Neural progenitor cell (in vitro differentiated cells): Measurements from ENCODE around the gene S100A2. TPM values are rescaled to one million over a fixed set of nuclear protein-coding genes. Genes with fewer than 3 reads are reported as not detected.

Experiments
- DNase-seq: peaks from one replicate; pipeline ENCODE4 v3.0.0-alpha.2; 2016; ENCODE audit warnings: low spot score
- H2AFZ ChIP-seq: fragments of 200-600 bp; sonication (generic); replicated peaks from 2 replicates; pipeline ENCODE4 v1.6.1; 2016; ENCODE audit warnings: antibody characterized with exemption
- H3F3A ChIP-seq: fragments of 200-600 bp; sonication (generic); 2 replicates; pipeline ENCODE4 v1.6.1; 2016; ENCODE audit warnings: antibody characterized with exemption, low read depth
- H3K27ac ChIP-seq: fragments of 200-600 bp; sonication (generic); 2 replicates; pipeline ENCODE4 v1.5.1; 2016; ENCODE audit warnings: mild to moderate bottlenecking
- H3K27me3 ChIP-seq: fragments of 200-600 bp; sonication (generic); 2 replicates; pipeline ENCODE4 v1.6.1; 2016; ENCODE audit warnings: mild to moderate bottlenecking, moderate library complexity
- H3K36me3 ChIP-seq: fragments of 200-600 bp; sonication (generic); 2 replicates; pipeline ENCODE4 v1.5.1; 2016
- H3K4me1 ChIP-seq: fragments of 200-600 bp; sonication (generic); 2 replicates; pipeline ENCODE4 v1.6.1; 2016; ENCODE audit warnings: mixed run types
- H3K4me2 ChIP-seq: fragments of 200-600 bp; sonication (generic); 2 replicates; pipeline ENCODE4 v1.6.1; 2016
- H3K4me3 ChIP-seq: fragments of 200-600 bp; sonication (generic); 2 replicates; pipeline ENCODE4 v1.5.1; 2016
- H3K79me2 ChIP-seq: fragments of 200-600 bp; sonication (generic); 2 replicates; pipeline ENCODE4 v1.6.1; 2016; ENCODE audit warnings: low read depth
- H3K9ac ChIP-seq: fragments of 200-600 bp; sonication (generic); 2 replicates; pipeline ENCODE4 v1.6.1; 2016
- H3K9me3 ChIP-seq: fragments of 200-600 bp; sonication (generic); 2 replicates; pipeline ENCODE4 v1.5.1; 2016; ENCODE audit warnings: low read depth
- H4K20me1 ChIP-seq: fragments of 200-600 bp; sonication (generic); 2 replicates; pipeline ENCODE4 v1.6.1; 2016; ENCODE audit warnings: low read depth
- H3K27ac Mint-ChIP-seq: 3 replicates; pipeline ENCODE4 v1.8.0; 2021; ENCODE audit warnings: mixed read lengths
- H3K27me3 Mint-ChIP-seq: 2 replicates; pipeline ENCODE4 v1.8.0; 2022; ENCODE audit warnings: low read depth, mild to moderate bottlenecking, inconsistent platforms, moderate library complexity, mixed read lengths; ENCODE audit not compliant: insufficient read depth
- H3K36me3 Mint-ChIP-seq: 3 replicates; pipeline ENCODE4 v1.8.0; 2021; ENCODE audit warnings: mixed read lengths
- H3K4me1 Mint-ChIP-seq: 3 replicates; pipeline ENCODE4 v1.8.0; 2021; ENCODE audit warnings: mixed read lengths
- H3K4me3 Mint-ChIP-seq: 3 replicates; pipeline ENCODE4 v1.8.0; 2021; ENCODE audit warnings: mild to moderate bottlenecking, moderate library complexity, mixed read lengths
- H3K9me3 Mint-ChIP-seq: 3 replicates; pipeline ENCODE4 v1.8.0; 2020; ENCODE audit warnings: mixed read lengths
- CTCF ChIP-seq: fragments of 200-600 bp; sonication (generic); IDR thresholded peaks from 2 replicates; pipeline ENCODE4 v1.5.1; 2017; ENCODE audit warnings: antibody characterized with exemption, mild to moderate bottlenecking
- EZH2 ChIP-seq: fragments of 200-600 bp; sonication (generic); IDR thresholded peaks from 2 replicates; pipeline ENCODE4 v1.6.1; 2017; ENCODE audit warnings: antibody characterized with exemption, mild to moderate bottlenecking, moderate library complexity
- EZH2phosphoT487 ChIP-seq: fragments of 200-600 bp; sonication (generic); IDR thresholded peaks from 2 replicates; pipeline ENCODE4 v1.6.1; 2017; ENCODE audit warnings: antibody characterized with exemption
- total RNA-seq: library from RNA; depleted of rRNA; stranded (reverse); fragments of >200 nt; gene quantifications from 2 replicates; pipeline ENCODE4 v1.2.3, GENCODE V29; 2015; ENCODE audit warnings: low replicate concordance

Gene S100A2
- total RNA-seq, 1 donor from 2014 or later, result not detected

GRCh38 chr1:153533689-153534201, 31.9 kb downstream of the S100A2 start:
- H3K36me3 ChIP-seq, result no peaks in the 10 kb centered on the region
- peak overlapping the region; percentile 44 for H3K27ac Mint-ChIP-seq
- TF ChIP-seq EZH2phosphoT487 (no peak), CTCF (no peak), EZH2 (no peak)
- peak overlapping the region; percentile 31 for H3K4me3 ChIP-seq
- H3K27me3 Mint-ChIP-seq, result peaks cover 6% of the 10 kb centered on the region
- peak overlapping the region; percentile 72 for H3K4me2 ChIP-seq
- H3K9ac ChIP-seq, result no peak overlapping the region
- peaks cover 35% of the 10 kb centered on the region for H3K4me1 Mint-ChIP-seq
- H3K4me3 Mint-ChIP-seq, result peak overlapping the region; percentile 68
- no peak overlapping the region for H3K27ac ChIP-seq
- no peak for DNase-seq
- peak overlapping the region; percentile 93 for H2AFZ ChIP-seq
- peaks cover 22% of the 10 kb centered on the region for H3K4me1 ChIP-seq
- H4K20me1 ChIP-seq, result no peaks in the 10 kb centered on the region
- no peaks in the 10 kb centered on the region for H3K79me2 ChIP-seq
- no peaks in the 10 kb centered on the region for H3K36me3 Mint-ChIP-seq
- H3F3A ChIP-seq, result peaks cover 15% of the 10 kb centered on the region
- no peaks in the 10 kb centered on the region for H3K9me3 ChIP-seq
- peaks cover 2% of the 10 kb centered on the region for H3K9me3 Mint-ChIP-seq
- H3K27me3 ChIP-seq, result no peaks in the 10 kb centered on the region

GRCh38 chr1:153532769-153533599, 32.7 kb downstream of the S100A2 start:
- Mint-ChIP-seq H3K36me3 (no peaks in the 10 kb centered on the region), H3K4me3 (peak overlapping the region; percentile 68), H3K27ac (peak overlapping the region; percentile 44), H3K9me3 (peaks cover 2% of the 10 kb centered on the region), H3K4me1 (peaks cover 29% of the 10 kb centered on the region), H3K27me3 (peaks cover 6% of the 10 kb centered on the region)
- Histone ChIP-seq H3K36me3 (no peaks in the 10 kb centered on the region), H2AFZ (peak overlapping the region; percentile 93), H3K27ac (no peak overlapping the region), H3K9me3 (no peaks in the 10 kb centered on the region), H3K79me2 (no peaks in the 10 kb centered on the region), H3K4me2 (peak overlapping the region; percentile 72), H3K4me3 (peak overlapping the region; percentile 31), H3K27me3 (no peaks in the 10 kb centered on the region), H3K4me1 (peaks cover 17% of the 10 kb centered on the region), H3F3A (peaks cover 15% of the 10 kb centered on the region), H3K9ac (no peak overlapping the region), H4K20me1 (no peaks in the 10 kb centered on the region)
- DNase-seq, result peak; percentile 95
- peak; percentile 97 for TF ChIP-seq CTCF
- TF ChIP-seq EZH2, result no peak

GRCh38 chr1:153532181-153532580, 33.5 kb downstream of the S100A2 start:
- TF ChIP-seq EZH2phosphoT487 (no peak), CTCF (no peak), EZH2 (no peak)
- H3F3A ChIP-seq, result peaks cover 13% of the 10 kb centered on the region
- H3K9me3 ChIP-seq, result no peaks in the 10 kb centered on the region
- H3K4me1 ChIP-seq, result peaks cover 16% of the 10 kb centered on the region
- peaks cover 6% of the 10 kb centered on the region for H3K27me3 Mint-ChIP-seq
- no peaks in the 10 kb centered on the region for H3K27me3 ChIP-seq
- no peak overlapping the region for H3K27ac Mint-ChIP-seq
- no peaks in the 10 kb centered on the region for H3K36me3 Mint-ChIP-seq
- no peak for DNase-seq
- peak overlapping the region; percentile 72 for H3K4me2 ChIP-seq
- H3K79me2 ChIP-seq, result no peaks in the 10 kb centered on the region
- no peak overlapping the region for H3K9ac ChIP-seq
- H3K9me3 Mint-ChIP-seq, result peaks cover 2% of the 10 kb centered on the region
- H3K4me3 Mint-ChIP-seq, result no peak overlapping the region
- no peaks in the 10 kb centered on the region for H4K20me1 ChIP-seq
- no peak overlapping the region for H2AFZ ChIP-seq
- H3K27ac ChIP-seq, result no peak overlapping the region
- no peak overlapping the region for H3K4me3 ChIP-seq
- H3K4me1 Mint-ChIP-seq, result peaks cover 29% of the 10 kb centered on the region
- no peaks in the 10 kb centered on the region for H3K36me3 ChIP-seq
